Gastrocnemius medialis (tissue), 4 donors: ENCODE results near the gene TENM3. TPM values are rescaled to one million over a fixed set of nuclear protein-coding genes. Genes with fewer than 3 reads are reported as not detected.

Source experiments
- ATAC-seq, 2 donors: fragments of 150-250 bp; one replicate each; pipeline ENCODE4 v1.9.1; 2016
- DNase-seq, 2 donors: peaks; one replicate each; pipeline ENCODE4 v3.0.0-alpha.2; 2019
- H3K27ac ChIP-seq, 4 donors: fragments of 200-600 bp; sonication (generic); 1 replicate in 1 of 4; 2 replicates in 3 of 4; pipeline ENCODE4 v1.5.1; 2016 to 2018; ENCODE audit warnings: mild to moderate bottlenecking in 2 of 4, moderate library complexity in 1 of 4
- H3K27me3 ChIP-seq, 3 donors: fragments of 200-600 bp; sonication (generic) in 2 of 3; 1 replicate in 1 of 3; 2 replicates in 2 of 3; pipeline versions ENCODE4 v1.5.1 to v1.6.0; 2016 to 2019; ENCODE audit warnings: mild to moderate bottlenecking in 1 of 3, moderate library complexity in 1 of 3
- H3K36me3 ChIP-seq, 2 donors: fragments of 200-600 bp; sonication (generic) in 1 of 2; one replicate each; pipeline ENCODE4 v1.5.1; 2017 to 2018
- H3K4me1 ChIP-seq, 2 donors: fragments of 200-600 bp; sonication (generic) in 1 of 2; one replicate each; pipeline ENCODE4 v1.5.1; 2016 to 2017; ENCODE audit warnings: mild to moderate bottlenecking in 2 of 2
- H3K4me3 ChIP-seq, 4 donors: fragments of 200-600 bp; sonication (generic) in 3 of 4; 1 replicate in 1 of 4; 2 replicates in 3 of 4; pipeline ENCODE4 v1.5.1; 2016 to 2019; ENCODE audit warnings: mild to moderate bottlenecking in 2 of 4
- H3K9me3 ChIP-seq, 3 donors: fragments of 200-600 bp; sonication (generic) in 2 of 3; 1 replicate in 1 of 3; 2 replicates in 2 of 3; pipeline ENCODE4 v1.5.1; 2016 to 2019
- POLR2A ChIP-seq, 2 donors: fragments of 450-650 bp; IDR thresholded peaks; one replicate each; pipeline ENCODE4 v1.6.1; 2017; ENCODE audit warnings: antibody characterized with exemption in 2 of 2, mild to moderate bottlenecking in 2 of 2, moderate library complexity in 2 of 2
- in situ Hi-C, 4 donors: fragments of 200-750 bp; cut with MboI; loops; one replicate each; pipeline versions ENCODE4 v1.15.0 to v1.8.0; 2017; ENCODE audit warnings: low sequenced_read_pairs in 4 of 4
- intact Hi-C: fragments of 100-400 bp; cut with DNase I; formaldehyde crosslinking; loops from one replicate; pipeline ENCODE4 v1.15.1; 2023; ENCODE audit warnings: low total_unique reads
- total RNA-seq, 4 donors: library from RNA; depleted of rRNA; stranded (reverse); fragments of >200 nt; gene quantifications; one replicate each; pipeline versions ENCODE4 v1.1.0 to v1.2.3, GENCODE V29; 2016
- TF ChIP-seq, protein P1 (sequence below), 5 experiments: fragments of 450-650 bp in 3 of 5; fragments of 200-600 bp in 2 of 5; sonication (generic) in 2 of 5; IDR thresholded peaks in 4 of 5; conservative IDR thresholded peaks in 1 of 5; 1 replicate in 4 of 5; 2 replicates in 1 of 5; pipeline ENCODE4 v1.5.1; 2016 to 2019; ENCODE audit warnings: antibody characterized with exemption in 5 of 5, mild to moderate bottlenecking in 3 of 5, moderate library complexity in 3 of 5

Gene TENM3
- total RNA-seq, 4 donors from 2014 or later: 8.3 to 16.2 (median 12.3) TPM

DNA sequence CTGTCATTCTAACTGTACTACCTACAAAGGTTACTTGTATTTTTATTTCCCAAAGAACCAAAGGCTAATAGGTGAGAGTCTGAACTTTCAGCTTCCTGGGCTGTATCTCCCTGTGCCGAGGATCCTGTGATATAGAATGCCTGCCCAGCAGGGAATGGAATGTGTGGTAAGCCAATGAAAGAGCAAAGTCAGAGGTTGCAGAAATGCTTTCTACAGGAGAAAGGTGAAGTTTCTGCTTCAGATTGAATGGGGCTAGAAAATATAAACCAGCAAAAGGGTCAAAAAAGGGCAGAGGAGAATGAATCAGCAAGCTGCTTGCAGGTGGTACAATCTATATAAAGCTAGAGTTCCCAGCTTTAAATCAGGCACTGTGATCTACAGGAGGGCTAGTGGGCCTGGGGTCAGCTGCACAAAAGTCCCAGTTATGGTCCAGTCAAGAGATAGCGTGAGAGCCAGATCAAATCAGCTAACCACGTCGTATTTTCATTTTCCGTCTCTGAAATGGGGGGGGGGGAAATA is 527.9 kb downstream of the TENM3 start:
- Histone ChIP-seq H3K4me3 (no peak overlapping the region), H3K27me3 (no peaks in the 10 kb centered on the region), H3K27ac (no peak overlapping the region), H3K4me1 (no peaks in the 10 kb centered on the region), H3K9me3 (no peaks in the 10 kb centered on the region), H3K36me3 (peaks cover 0 to 5% of the 10 kb centered on the region in 2 donors)
- DNase-seq (no peak), ATAC-seq (no peak)
- in situ Hi-C loops: no loop called here
- TF ChIP-seq, protein P1, sequence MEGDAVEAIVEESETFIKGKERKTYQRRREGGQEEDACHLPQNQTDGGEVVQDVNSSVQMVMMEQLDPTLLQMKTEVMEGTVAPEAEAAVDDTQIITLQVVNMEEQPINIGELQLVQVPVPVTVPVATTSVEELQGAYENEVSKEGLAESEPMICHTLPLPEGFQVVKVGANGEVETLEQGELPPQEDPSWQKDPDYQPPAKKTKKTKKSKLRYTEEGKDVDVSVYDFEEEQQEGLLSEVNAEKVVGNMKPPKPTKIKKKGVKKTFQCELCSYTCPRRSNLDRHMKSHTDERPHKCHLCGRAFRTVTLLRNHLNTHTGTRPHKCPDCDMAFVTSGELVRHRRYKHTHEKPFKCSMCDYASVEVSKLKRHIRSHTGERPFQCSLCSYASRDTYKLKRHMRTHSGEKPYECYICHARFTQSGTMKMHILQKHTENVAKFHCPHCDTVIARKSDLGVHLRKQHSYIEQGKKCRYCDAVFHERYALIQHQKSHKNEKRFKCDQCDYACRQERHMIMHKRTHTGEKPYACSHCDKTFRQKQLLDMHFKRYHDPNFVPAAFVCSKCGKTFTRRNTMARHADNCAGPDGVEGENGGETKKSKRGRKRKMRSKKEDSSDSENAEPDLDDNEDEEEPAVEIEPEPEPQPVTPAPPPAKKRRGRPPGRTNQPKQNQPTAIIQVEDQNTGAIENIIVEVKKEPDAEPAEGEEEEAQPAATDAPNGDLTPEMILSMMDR (IDR thresholded peaks at IDR 0.05 in 4 of 5, conservative IDR thresholded peaks at IDR 0.05 in 1 of 5): no peak
- no peak for TF ChIP-seq POLR2A (IDR thresholded peaks at IDR 0.05)
- intact Hi-C loops: no loop called here

DNA sequence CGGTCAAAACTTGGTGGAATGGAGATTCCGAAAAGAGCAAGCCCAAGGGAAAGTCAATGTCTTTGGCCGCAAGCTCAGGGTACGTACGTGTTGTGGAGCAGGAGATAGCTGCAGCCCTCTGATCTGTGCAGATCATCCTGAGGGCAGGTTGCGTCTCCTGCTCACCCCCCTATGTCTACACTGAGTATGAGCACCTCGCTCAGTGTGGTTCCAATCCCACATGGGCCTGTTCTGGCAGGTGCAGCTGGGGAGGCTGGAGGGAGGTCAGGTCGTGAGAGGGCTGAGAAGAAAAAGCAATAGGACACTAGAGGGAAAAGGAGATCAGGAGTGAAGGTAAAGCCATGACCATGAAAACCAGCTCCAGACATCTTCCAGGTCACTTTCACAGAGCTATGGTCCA is 531.9 kb downstream of the TENM3 start:
- DNase-seq: no peak
- no peak overlapping the region for H3K27ac ChIP-seq

DNA sequence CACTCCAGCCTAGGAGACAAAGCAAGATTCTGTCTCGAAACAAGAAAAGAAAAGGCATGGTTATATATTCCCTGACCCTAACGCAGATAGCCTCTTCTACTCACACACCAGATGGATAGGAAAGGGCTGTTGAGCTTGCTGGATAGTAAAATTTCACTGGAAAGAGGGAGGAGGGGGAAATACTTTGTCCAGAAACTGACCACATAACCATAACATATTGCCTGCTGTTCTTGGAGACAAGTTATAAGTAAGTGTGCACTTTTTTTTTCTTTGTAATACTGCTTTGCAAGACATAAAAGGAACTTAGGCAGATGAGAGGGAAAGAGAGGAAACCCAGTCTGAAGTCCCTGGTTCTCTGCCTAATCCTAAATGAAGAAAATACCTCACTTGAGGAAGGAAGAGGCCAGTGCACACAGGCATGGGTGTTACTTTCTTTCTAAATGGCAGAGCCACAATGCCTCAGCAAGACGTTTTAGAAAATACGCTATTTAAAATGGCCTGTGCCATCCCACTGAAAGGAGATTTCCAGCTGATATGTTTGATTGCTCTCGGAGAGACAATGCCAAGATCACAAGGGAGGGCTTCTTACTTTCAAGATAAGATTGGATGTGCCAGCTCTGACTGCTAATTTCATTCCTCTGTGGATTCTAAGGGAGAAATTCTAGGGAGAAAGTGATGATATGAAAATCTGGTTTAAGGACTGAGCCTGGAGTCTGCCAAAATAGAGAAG is 533.3 kb downstream of the TENM3 start:
- Histone ChIP-seq H3K4me1 (no peaks in the 10 kb centered on the region), H3K36me3 (peaks cover 0 to 5% of the 10 kb centered on the region in 2 donors), H3K4me3 (no peak overlapping the region), H3K9me3 (no peaks in the 10 kb centered on the region), H3K27me3 (no peaks in the 10 kb centered on the region), H3K27ac (no peak overlapping the region)
- DNase-seq (no peak), ATAC-seq (no peak)
- intact Hi-C loops (no loop called here), in situ Hi-C loops (no loop called here)
- TF ChIP-seq, protein P1 (IDR thresholded peaks at IDR 0.05 in 4 of 5, conservative IDR thresholded peaks at IDR 0.05 in 1 of 5): no peak
- no peak for TF ChIP-seq POLR2A (IDR thresholded peaks at IDR 0.05)

More for the DNA sequence above, 531.9 kb downstream of the TENM3 start:
- intact Hi-C loops: no loop called here
- in situ Hi-C loops: no loop called here
- TF ChIP-seq POLR2A (IDR thresholded peaks at IDR 0.05): no peak
- TF ChIP-seq, protein P1 (IDR thresholded peaks at IDR 0.05 in 4 of 5, conservative IDR thresholded peaks at IDR 0.05 in 1 of 5): no peak
- H3K4me1 ChIP-seq: no peaks in the 10 kb centered on the region
- no peaks in the 10 kb centered on the region for H3K27me3 ChIP-seq
- H3K4me3 ChIP-seq: no peak overlapping the region
- ATAC-seq: no peak
- no peaks in the 10 kb centered on the region for H3K9me3 ChIP-seq
- H3K36me3 ChIP-seq: peaks cover 0 to 5% of the 10 kb centered on the region in 2 donors

DNA sequence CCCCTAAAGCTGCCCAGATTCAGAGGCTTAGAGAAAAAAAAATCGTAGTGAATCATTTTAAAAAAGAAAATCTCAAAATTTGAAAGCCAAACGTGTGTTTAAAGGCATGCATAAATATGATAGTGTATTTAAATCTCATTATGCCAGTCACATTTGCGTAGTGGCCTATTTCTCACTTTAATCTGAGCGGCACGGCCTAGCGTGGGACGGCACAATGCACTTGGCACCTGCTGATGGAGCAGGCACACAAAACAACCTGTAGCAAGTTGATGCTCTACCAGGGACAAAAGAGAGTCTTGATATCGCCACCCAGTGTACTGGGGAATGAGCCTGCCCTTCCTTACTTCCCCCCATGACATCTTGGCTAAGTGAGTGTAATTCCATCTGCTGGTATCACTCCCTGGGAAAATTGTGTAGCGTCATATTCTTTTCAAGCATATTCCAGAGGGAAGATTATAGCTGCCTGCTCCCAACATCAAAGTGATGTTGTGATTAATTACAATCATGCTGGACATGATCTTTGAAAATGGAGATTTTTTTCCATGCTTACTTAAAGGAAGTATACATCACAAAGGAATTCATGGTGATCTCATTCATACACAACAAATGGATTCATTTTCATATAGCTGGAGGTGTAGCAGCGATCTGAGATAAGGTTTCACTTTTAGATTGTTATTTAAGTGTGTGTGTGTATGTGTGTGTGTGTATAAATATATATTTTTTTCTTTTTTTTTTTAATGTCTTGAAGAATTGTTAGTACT is 535.2 kb downstream of the TENM3 start:
- TF ChIP-seq, protein P1 (IDR thresholded peaks at IDR 0.05 in 4 of 5, conservative IDR thresholded peaks at IDR 0.05 in 1 of 5): no peak
- no peak for TF ChIP-seq POLR2A (IDR thresholded peaks at IDR 0.05)
- intact Hi-C loops: no loop called here
- DNase-seq (no peak), ATAC-seq (no peak)
- in situ Hi-C loops: no loop called here
- no peak overlapping the region for H3K4me3 ChIP-seq
- H3K9me3 ChIP-seq: no peaks in the 10 kb centered on the region
- no peaks in the 10 kb centered on the region for H3K4me1 ChIP-seq
- H3K27ac ChIP-seq: no peak overlapping the region
- H3K36me3 ChIP-seq: peaks cover 0 to 5% of the 10 kb centered on the region in 2 donors
- H3K27me3 ChIP-seq: no peaks in the 10 kb centered on the region
